Stimulated activated CD4-positive, alpha-beta T cell treated with anti-CD3 and anti-CD28 coated beads, TNF-alpha, amount 100 ng/mL, for 48 hours (primary cell): ENCODE results near the gene TNFRSF11A.

Experiments used
- DNase-seq, 3 donors: peaks; one replicate each; pipeline ENCODE4 v3.0.0-alpha.2; 2020; ENCODE audit warnings: low read depth in 3 of 3

Gene TNFRSF11A

DNA sequence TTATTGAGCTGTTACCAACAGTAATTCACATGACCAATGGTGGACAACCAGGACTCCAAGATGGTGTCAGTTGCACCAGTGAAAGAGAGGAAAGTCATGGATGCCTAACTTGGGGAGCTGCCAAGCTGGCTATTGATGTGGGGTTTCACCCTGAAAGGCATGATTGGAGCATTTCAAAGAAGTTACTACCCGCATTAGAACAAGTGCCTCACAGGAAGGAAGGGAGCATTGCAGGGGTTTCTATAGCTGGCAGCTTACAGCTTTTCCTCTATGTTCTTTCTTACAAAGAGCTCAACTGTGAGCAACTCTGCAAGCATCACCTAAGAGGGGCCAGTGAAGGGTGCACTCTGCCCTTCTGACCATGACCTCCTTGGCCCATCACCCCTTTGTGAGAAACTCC, 93.1 kb downstream of the TNFRSF11A start:
- no peak for DNase-seq

DNA sequence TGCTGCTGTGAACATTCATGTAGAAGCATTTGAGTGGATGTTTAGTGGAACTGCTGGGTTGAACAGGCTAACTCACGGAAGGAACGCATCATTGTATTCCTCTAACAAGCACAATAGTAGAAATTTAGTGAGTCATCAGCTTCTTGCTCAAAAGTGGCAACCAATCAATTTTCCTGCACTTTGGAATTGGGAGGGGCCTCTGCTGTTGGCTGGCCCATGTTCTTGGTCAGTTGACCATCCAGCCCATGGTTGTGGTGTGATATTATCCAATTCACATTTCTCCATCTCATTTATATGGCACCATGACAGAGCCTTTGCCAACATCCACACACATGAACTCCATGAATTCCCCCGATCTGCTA, 95.0 kb downstream of the TNFRSF11A start:
- DNase-seq = peak in 1 of 3 donors; percentile 20

GRCh38 chr18:62420513-62421209, 95.6 kb downstream of the TNFRSF11A start:
- DNase-seq = peak; percentile 48 to 72 (median 57)

GRCh38 chr18:62425465-62426190, 100.5 kb downstream of the TNFRSF11A start:
- DNase-seq = peak; percentile 25 to 47 (median 45)

GRCh38 chr18:62426191-62426488, 101.0 kb downstream of the TNFRSF11A start:
- no peak for DNase-seq

GRCh38 chr18:62432176-62432575, 107.1 kb downstream of the TNFRSF11A start:
- DNase-seq = no peak

DNA sequence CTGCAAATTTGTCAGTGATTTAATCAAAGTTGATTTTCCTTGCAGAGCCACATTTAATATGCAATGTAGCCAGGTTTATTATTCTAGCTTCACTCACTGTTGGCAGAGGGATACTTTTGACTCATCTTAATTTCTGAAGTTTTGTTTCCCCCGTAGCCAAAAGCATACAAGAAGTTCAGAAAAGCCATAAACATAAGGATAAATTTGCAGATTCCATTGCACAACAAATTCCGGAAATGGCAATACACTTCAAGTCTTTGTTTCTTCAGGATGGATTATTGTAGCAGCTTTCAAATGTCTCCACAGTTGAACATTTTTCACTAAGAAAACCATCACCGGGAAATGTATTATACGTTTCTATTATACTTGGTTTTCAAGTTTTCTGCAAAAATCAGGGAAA, 109.7 kb downstream of the TNFRSF11A start:
- DNase-seq = no peak

GRCh38 chr18:62435435-62436031, 110.4 kb downstream of the TNFRSF11A start:
- no peak for DNase-seq

DNA sequence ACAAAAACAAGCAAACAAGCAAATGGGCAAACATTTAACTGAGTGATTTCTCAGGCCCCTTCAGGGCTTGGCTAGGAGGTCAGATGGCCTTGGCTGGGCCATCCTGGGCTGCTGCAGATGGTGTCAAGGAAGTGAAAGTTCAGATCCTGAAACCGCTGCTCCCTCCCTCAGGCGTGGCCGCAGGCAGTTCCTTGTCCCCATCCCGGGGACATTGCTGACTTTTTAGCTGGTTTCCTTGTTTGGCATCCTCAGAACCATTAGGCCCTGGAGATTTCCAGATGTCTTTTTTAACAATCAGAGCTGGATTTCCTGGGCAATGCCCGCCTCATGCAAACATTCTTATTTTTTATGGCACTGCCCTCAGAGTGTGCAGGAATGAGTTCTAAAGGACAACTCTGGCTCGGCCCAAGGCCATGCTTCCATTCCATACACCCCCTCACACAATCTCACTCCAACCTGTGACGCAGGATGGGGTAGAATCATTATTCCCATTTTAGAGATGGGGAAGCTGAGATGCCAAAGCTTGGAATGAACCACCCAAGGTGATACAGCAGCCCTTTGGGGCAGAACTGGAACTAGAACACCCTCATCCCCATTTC, 111.6 kb downstream of the TNFRSF11A start:
- DNase-seq = no peak

DNA sequence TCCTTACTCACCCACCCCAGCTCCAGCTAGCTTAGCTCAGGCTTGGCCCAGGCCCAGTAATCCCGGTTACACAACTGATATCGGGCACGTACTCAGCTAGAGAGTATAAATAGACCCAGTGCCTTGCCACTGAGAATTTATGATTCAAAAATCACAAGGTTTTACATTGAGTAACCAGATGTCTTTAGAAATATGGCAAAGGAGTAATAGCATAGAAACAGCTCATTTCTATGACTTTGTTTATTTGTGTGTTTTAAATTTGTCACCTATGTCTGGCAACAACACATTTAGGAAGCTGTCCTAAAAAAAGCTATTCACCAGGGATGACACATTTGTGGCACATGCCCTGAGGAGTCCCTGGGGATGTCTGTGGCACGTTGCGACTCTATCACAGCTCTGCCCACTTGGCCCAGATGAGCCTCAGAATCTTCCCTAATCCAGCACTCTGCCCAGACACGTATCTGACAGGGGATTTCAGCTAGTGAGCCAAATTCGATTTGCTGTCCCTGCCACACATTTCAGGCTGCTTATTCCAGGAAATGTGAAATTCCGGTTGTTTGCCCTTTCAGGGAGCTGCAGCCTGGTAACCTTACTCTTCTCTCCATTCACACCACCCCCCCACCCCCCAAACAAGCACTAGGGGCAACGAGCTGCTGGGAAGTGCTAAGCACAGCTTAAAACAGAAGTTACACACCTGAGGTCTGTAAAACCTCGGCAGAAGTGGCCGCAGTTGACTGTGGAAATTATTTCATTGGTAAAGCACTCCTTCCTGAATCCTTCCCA, 112.3 kb downstream of the TNFRSF11A start:
- DNase-seq = no peak

DNA sequence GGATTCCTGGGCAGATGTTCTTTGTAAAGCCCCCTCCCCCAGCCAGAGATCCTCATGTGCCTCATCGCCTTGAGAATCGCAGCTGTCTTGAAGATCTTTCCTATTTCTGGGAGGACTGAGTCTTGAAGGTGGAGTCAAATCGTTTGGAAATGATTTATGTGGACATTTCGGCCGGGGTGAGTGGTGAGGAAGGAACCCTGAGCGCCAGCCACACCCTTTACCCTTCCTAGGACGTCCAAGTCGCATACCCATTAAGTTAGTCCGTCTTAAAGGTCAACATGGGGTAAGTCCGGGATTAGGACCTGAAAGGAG, 112.9 kb downstream of the TNFRSF11A start:
- DNase-seq = no peak

GRCh38 chr18:62438402-62438801, 113.3 kb downstream of the TNFRSF11A start:
- DNase-seq = no peak

DNA sequence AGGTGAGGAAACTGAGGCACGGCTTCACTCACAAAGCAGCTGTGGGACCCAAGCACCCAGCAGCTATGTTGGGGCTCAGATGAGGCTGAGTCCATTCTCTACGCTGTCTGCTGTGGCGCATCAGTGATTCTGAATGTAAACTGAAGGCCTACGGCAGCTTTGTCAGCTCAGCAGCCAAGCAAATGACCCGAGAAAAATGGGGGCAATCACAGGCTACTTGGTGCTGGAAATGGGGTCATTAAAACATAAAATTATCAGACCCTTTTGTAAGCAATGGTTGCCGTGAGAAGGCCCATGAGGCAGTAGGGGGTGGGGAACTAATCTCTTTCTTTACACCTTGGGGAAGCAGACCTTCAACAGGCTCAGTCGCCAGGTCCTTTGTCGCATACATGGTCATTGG, 113.8 kb downstream of the TNFRSF11A start:
- DNase-seq = no peak
